Thyroid gland (tissue), 4 donors: ENCODE data around the gene MGLL.

Experiments used
- CTCF ChIP-seq, 6 experiments: fragments of 200-600 bp in 3 of 6; fragments of 450-650 bp in 3 of 6; sonication (generic) in 3 of 6; IDR thresholded peaks; one replicate each; pipeline ENCODE4 v1.5.1; 2016 to 2019; ENCODE audit warnings: antibody characterized with exemption in 6 of 6, mild to moderate bottlenecking in 2 of 6, inconsistent platforms in 1 of 6, moderate library complexity in 1 of 6
- POLR2A ChIP-seq, 2 donors: fragments of 450-650 bp; IDR thresholded peaks; one replicate each; pipeline ENCODE4 v1.6.1; 2017; ENCODE audit warnings: antibody characterized with exemption in 2 of 2, mild to moderate bottlenecking in 2 of 2, moderate library complexity in 1 of 2

- TF ChIP-seq CTCF (IDR thresholded peaks at IDR 0.05) = no peak
- TF ChIP-seq POLR2A (IDR thresholded peaks at IDR 0.05) = no peak
Measured at GRCh38 chr3:127825756-127826155, 3.4 kb upstream of the MGLL start.
